A172 (cell line): ENCODE results near the gene ZNF438. TPM values are rescaled to one million over a fixed set of nuclear protein-coding genes. Genes with fewer than 3 reads are reported as not detected.

ENCODE experiments used
- DNase-seq: peaks from one replicate; pipeline ENCODE4 v3.0.0-alpha.2; 2015; ENCODE audit warnings: low spot score
- total RNA-seq: library from RNA; depleted of rRNA; stranded (reverse); fragments of >200 nt; shearing (Covaris generic); gene quantifications from 2 replicates; pipeline ENCODE4 v1.2.3, GENCODE V29; 2014

ZNF438 gene
- total RNA-seq, 1 experiment from 2014 or later, result 6.2 TPM

DNA sequence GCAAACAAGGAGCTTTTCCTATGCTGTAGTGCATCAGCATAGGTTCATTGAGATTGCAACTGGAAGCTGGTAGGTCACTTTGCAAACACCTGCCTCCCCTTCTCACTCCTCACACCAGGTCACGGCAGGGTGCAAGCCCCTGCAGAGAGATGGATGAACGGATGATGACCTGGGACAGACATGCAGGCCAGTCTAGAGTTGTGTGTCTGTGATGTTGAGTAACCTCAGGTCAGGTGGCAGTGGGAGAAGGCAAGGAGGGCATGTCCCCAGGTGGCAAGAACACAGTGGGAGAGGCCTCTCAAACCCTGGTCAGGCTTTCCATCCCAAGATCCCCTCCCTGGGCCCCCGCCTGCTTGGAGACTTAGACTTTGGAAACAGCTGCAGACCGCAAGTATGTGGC lies 205.0 kb downstream of the ZNF438 start:
- no peak for DNase-seq

DNA sequence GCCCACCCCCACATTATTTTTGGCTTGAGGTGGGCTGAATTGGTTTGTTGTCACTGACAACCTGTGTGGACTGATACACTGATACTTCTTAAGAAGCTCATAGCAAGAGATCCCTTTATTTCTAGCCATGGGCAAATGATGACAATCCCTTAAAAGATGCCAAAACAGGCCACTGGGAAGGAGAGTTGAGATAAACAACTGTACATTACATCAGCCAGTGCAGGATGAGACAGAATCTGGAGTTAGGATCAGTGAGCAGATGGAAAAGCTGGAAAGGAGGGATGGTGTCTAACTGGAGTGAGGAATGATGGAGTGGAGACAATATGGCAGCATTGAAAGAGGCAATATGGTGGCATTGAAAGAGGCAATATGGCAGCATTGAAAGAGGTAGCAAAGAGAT lies 206.2 kb downstream of the ZNF438 start:
- DNase-seq, result no peak

DNA sequence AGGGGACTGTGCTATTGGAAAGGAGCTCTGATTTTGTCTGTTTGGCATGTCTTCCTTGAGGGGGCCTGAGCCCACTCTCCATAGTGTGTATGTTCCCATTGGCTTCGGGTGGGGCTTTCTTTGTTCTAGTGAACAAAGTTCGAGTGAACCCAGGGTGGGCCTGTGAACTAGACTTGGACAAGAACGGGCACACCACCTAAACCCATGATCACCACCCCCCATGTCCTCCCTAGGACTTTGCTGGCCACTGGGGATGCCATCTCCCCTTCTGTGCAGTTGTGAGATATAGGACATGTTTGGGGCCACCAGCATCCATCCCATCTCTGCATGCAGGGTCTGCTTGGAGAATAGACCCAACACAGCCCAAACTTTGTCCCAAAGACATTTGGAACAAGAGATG lies 206.6 kb downstream of the ZNF438 start:
- DNase-seq, result no peak

DNA sequence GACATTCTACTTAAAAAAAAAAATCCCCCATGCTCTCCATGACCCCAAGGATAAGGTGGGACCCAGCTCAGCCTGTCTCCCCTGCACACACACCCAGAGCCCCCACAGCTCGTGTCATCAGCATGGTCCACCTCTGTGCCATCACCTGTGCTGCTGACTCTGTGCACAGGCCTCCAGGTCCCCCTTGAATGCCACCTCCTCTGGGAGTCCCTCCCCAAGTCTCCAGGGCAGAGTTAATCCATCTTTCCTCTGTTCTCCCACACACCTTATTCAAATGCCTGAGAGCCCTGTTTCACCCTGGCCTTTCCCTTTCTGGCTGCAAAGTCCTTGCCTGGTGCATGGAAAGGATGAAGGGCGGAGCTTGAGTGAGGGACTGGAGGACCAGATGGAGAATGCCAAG lies 208.0 kb downstream of the ZNF438 start:
- DNase-seq, result no peak

DNA sequence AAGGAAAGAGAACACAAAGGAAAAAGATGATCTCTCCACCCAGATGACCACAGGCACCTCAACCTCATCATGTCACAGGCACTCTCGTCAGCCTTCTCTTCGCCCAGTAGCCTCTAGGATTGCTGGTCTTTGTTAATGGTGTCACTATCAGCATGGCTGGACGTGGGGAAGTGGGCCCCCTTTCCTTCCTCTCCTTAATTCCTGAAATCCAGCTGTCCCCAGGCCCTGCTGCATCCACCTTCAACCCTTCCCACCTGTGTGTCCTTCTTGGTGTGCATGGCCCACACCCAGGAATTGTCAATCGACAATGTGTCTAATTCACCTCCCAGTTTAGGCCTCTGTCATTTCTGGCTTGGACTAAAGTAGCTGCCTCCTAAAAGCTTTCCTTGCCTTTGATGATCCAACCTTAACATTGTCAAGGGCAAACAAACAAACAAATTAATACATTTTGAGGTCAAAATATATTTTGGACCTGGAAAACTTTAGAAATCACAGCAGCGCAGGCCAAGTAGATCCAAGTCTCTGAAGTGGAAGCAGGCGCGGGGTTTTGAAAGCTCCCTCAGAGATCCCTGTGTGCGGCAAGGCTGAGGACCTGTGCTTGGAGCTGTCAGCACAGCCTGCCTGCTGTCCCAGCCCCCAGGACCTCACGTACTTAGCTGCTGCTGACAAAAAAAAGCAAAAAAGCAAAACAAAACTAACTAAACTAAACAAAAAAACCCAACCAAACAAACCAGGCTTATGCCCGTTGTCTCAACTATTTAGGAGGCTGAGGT lies 208.8 kb downstream of the ZNF438 start:
- DNase-seq, result no peak

DNA sequence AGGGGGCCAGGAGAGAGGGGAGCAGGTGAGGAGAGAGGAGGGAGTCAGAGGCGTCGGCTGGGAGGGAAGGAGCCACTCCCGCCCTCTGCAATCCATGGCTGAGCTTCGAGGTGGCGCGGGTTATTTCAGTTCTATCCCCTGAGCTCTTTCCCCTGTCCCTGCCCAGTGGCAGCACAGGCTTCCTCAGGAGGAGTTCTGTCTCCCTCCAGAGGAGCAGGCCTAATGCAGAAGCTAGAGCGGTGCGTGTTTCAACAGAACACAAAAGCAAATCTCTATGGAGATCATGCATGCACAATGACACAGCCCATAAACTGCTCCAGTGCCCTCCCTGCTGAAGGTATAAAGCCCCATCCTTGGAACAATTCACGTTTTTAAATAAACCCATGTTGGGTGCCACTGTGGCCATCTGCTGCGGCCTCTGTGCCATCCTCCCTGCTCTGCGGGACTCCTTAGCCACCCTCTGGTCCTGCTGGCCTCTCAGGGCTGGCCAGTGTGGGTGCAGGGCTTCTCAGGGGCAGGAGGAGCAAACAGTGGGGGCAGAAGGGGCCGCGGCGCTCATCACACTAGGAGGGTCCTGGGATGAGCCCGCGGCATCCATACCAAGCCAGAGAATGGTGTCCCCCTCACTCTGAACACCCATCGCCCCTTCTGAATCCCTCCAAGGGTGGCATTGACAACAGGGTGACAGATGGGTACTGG lies 209.5 kb downstream of the ZNF438 start:
- DNase-seq, result no peak

DNA sequence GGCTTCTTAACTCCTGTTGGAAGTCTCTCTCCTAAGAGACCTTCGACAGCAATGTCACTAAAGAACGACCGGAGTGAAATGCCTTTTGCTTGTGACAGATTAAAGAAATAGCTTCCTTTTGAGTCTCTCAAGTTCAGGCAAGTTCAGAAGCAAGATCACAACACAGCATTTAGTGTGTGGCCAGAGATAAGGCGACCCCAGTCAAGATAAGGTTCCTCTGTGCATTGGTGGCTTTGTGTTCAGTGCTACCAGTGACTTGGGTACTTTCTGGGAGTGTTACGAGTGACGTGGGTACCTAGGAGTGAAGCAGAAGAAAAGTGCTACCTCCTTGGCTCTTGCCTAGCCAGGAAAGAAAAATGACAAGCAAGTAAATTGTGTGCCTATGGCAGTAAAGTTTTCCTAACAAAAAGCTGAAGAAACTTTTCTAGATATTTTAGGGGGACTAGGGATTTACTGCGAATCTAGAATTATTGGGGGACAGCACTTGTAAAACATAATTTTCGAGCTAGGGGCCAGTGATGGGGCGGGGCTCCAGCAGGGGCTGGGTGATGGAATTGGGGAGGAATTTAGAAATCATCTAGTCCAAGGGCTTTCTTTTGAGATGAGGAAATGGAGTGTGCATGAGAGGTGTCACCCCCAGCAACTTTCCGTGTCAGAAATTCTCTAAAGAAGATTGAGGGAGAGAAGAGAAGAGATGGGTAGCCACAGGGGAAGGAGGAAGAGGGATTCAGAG lies 210.2 kb downstream of the ZNF438 start:
- no peak for DNase-seq

DNA sequence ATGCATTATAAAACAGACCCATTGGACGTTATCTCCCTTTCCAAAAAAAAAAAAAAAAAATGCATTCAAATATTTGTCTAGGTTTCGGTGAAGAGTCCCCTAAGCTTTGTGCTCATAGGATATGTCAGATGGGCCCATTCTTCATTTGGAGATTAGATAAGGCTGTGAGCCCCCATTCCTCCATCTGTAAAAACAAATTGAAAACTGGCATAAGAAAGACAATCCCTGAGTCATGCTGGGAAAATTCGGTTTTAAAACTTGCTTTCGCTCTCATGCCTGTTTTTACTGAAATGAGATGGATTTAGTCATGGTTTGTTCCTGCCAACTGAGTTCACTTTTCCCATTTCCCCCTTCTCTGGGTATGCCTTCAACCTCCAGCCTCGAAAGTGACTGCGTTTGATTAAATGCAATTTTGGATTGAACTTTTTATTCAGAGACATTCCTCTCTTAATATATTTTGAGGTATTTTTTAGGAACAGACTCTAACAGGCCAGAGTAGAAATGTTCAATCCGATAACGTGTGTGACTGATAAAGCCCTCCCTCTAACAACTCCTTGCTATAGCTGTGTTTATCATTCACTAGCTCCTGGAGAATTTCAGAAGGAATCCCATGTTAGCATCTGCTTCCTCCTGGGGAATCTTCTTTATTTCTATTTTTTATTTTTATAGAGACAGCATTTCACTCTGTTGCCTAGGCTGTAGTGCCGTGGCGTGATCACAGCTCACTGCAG lies 211.2 kb downstream of the ZNF438 start:
- peak; percentile 62 for DNase-seq

DNA sequence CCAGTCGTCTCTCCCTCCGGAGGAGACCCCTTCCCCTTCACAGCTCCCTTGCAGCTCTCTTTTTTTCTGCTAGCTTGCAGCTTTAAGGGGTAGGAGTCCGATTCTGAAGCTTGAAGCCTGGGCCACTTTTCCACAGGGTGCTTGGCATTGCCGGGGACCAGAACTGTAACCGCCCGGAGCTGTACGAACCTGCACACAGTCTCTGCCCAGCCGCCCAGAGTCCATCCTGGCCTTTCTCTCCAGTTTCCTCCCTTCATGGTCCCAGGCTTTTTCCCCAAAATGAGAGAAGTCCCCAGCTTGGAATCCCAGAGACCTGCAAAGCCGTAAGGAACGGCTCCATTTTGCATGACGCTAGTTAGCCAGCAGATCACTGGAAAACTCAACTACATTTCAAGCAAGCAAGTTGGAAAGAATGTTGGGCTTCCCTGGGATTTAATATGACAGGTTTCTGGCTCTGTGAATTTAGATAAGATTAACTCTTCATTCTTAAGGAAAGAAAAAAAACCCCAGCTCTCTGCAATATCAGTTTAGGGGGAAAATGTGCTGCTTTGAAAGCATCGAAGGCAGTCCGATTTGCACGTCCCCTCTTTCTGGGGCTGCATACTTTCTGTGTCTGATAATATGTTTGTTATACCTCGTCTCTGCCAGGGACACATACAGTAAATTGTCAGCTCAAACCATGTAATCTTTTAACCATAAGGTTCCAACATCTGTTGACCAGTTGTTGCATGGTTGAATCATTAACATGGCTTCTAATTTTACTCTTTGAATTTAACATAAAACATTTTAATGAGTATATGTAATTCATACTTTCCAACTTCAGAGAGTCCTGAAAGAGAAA lies 212.1 kb downstream of the ZNF438 start:
- DNase-seq, result no peak

DNA sequence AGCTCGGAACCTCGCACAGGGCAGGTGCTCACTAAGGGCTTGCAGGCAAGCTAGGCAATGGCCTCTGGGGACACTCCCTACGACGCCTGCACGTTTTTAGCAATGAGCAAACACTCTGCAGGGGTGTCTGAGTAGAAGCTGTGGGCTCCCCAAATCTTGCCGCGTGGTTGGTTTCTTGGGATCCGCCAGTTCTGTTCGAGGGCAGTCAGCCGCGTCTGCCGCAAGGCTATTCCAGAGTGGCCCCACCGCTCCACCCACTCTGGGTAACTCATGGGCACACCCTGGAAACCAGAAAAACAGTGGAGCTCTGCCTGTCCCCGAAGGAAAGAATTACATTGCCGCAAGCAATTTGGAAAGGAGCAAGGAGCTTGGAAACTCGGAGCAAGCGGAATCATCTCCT lies 212.8 kb downstream of the ZNF438 start:
- DNase-seq, result no peak

DNA sequence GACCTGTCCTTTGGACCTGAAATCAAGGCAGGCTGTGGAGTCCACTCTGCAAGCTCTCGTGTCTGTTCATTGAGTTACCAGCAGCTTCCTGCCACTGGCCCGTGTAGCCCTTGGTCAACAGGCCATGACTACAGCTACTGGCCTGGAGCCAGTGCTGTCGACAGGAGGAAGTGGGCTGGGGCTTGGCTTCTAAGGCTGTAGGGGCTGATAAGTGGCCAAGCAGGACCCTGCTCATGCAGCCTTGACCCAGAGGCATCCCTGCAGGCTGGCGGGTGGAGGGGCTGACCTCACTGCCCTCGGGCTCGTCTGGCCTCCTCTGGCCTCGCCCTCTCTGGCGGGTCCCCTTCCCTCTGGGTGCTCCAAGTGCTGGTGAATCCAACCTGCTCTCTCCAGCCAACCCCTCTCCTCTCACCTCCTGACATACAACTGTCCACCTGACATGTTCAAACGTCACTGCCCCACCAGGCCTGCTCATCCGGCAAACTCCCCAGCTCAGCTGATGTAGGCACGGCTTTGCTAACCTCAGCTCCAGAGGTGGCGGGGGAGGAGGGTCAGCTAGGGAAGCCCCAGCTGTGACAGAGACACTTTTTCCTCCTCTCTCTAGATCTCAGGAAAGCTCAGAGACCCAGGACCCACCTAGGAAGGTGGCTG lies 213.5 kb downstream of the ZNF438 start:
- peak; percentile 29 for DNase-seq

DNA sequence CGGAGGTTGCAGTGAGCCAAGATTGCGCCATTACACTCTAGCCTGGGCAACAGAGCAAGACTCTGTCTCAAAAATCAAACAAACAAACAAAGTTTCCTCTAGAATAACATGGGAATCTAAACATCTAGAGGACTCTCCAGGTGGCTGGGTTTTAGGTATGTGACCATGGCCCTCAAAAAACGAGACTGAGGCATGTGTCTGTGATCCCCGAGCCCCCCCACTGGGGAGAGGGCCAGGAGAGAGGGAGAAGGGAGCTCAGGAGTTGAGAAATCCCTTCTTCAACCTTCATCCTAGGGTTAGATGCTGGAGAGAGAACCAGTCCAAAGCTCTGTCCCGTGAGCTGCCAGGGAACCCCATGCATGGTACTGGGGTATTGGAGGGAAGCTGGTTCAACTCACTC lies 214.1 kb downstream of the ZNF438 start:
- no peak for DNase-seq

DNA sequence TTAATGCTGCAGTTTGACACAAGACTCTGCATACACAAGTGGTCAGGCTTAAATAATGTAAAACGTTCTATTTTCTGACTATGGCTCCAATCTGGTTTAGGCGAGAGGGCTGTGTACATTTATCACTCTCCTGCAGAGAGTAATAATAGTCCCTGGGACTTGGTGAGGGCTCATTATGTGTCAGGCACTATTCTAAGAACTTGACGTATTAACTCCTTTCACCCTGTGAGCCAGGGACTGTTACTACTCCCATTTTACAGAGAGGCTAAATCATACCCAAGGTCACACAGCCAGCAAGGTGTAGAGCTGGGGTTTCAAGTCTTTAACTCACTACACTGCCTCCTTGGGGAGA lies 214.9 kb downstream of the ZNF438 start:
- DNase-seq, result no peak

DNA sequence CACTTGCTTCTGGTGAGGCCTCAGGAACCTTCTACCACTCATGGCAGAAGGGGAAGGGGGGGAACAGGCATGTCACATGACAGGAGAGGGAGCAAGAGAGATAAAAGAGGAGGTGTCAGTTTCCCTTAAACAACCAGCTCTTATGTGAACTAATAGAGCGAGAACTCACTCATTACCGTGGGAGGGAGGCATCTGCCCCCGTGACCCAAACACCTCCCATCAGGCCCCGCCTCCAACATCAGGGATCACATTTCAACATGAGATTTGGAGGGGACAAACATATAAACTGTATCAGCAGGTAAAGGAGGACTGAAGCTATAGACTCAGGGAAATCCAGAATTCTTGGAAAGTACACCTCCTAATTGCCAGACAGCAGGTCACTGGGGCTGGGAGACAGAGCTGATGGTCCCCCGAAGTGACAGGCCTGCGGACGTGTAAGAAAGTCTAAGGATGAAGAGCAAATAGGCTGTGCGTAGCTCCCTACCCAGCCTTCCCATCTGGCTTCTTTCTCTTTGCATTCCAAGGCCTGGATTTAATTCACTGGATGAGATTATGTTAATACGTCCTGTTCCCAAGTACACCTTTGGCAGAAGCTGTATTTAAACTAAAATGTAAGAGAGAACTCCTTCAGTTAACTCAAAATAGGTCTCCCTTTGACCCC lies 215.4 kb downstream of the ZNF438 start:
- no peak for DNase-seq

DNA sequence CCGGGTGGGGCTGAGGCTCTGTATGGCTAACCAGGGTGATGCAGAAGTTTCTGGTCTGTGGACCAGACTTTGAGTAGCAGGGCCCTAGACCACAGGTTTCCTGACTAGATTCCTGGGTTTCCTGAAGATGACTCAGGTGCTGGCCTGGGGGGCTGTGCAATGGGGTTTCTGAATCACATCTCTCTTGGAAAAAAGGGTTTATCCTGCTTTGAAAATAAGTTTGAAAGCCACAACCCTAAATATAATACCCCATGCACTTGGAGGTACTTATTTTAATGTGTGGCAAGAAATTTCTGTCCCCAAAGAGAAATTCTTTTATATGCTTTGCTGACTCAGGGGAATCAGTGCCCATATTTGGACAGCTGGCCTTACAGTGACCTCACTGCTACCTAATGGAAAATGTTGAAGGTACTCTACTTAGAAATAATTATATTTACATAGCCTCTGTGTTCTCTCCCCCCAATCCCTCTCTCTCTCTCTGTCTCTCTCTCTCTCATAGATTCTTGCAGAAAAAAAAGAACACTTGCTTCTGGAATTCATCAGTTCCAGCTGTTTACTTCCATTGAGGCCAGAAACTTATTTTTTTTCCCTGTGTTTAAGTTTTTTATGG lies 217.7 kb downstream of the ZNF438 start:
- DNase-seq, result peak; percentile 82

DNA sequence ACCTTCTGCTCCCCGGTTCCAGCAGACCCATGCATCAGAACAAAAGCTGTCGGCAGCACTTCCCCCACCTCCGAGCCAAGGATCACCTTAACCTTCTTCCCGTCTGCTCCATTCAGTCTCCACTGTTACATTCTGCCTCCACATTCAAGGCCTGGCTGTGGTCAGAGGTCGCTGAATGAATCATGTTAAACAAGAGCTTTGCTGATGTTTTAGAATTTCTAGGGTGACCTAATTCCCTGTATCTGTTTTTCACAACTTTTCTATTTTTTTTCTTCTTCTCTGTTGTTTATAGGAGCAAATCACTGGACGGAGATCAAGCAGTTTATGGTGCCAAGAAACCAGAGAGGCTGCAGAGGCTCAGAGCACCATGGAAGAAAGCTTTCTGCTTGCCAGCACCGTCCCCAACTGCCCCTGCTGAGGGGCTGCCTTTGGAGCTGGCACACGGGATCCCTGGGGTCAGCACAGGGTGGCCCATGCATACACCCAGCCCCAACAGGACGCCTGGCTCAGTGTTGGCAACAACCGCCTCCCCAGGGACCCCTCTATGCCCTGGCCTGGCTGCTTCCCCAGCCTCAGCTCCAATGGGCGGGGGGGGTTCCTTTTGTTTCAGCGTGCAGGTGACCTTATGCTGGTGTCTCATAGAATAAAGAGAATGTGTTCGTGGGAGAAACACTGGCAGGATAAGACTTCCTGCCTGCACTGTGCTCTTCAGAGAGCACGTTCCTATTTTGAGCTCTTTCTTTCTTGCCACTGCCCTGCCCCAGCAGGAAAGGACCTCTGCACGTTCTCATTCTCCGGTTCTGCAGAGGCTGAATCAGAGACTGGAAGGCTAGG lies 219.4 kb downstream of the ZNF438 start:
- DNase-seq, result no peak

DNA sequence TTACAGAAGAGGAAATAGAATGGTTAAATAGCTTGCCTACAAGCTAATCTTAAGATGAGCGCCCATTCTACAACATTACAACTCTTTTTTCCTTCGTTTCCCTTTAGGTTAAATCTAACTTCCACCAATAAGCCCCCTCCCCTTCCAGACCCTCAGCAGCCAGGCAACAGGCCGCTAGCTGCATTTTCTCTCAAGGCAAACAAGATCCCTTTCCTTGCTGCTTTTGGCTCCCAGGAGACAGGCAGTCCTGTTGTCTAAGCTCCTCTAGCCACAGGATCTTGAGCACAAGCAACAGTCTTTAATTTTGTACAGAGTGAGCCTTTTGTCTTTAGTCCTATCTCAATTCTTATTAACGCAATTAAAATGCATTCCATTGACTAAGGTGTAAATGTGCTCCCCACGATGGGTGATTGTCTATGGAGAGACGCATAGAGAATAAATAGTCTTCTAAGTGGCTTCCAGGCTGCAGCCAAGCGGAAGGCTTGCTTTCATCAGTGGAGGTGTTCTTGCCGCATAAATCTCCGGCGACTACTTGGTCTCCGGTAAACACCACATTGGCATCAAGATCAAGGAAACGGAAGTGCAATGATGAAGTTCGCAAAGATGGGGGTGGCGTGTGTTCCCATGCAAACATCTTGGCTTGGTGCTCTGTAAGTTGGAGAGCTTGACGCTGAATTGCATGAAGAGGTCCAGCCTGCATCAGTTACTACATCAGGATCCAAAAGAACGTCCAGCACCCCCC lies 220.2 kb downstream of the ZNF438 start:
- no peak for DNase-seq

DNA sequence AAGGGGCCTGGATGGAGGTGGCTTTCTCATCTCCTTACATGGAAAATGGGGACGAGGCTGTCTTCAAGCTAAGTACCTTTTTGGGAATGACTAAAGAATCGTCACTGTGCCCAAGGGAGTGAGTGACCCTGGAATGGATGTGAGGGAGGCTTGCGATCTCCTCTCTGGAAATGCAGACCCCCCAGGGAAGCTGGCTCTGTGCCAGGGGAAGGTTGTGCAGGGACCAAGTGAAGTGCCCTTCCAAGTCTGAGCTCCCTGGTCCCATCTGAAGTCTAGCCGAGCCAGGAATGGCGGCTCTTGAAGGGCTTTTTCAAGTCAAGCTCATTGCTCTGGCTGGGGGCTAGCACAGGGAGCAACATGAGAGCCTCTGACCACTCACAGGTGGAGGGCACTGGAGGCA lies 221.2 kb downstream of the ZNF438 start:
- no peak for DNase-seq
